Hepatocyte (in vitro differentiated cells): ENCODE data around the gene PDLIM1.

ENCODE experiments used
- CTCF ChIP-seq: fragments of 200-600 bp; sonication (generic); IDR thresholded peaks from 2 replicates; pipeline ENCODE4 v1.5.1; 2016; ENCODE audit warnings: antibody characterized with exemption, mild to moderate bottlenecking; ENCODE audit not compliant: poor library complexity
- EZH2 ChIP-seq: fragments of 200-600 bp; sonication (generic); IDR thresholded peaks from 2 replicates; pipeline ENCODE4 v1.6.1; 2016; ENCODE audit warnings: antibody characterized with exemption, mild to moderate bottlenecking, borderline replicate concordance
- EZH2phosphoT487 ChIP-seq: fragments of 200-600 bp; sonication (generic); IDR thresholded peaks from one replicate; pipeline ENCODE4 v1.6.1; 2018; ENCODE audit warnings: antibody characterized with exemption, mild to moderate bottlenecking, low read depth, moderate library complexity; ENCODE audit not compliant: unreplicated experiment, severe bottlenecking

GRCh38 chr10:95245425-95246055, 45.3 kb downstream of the PDLIM1 start:
- no peak for TF ChIP-seq CTCF
- no peak for TF ChIP-seq EZH2
- TF ChIP-seq EZH2phosphoT487 = no peak
